Muscle of arm (tissue), 12 donors: ENCODE data around the gene APRT. TPM values are rescaled to one million over a fixed set of nuclear protein-coding genes. Genes with fewer than 3 reads are reported as not detected.
"Not testable (repeated sequence)": the region's sequence is repeated elsewhere in the genome, so short reads cannot be mapped to it uniquely, and the experiment has no call there.

Experiments used
- DNase-seq: peaks from one replicate; pipeline ENCODE4 v3.0.0-alpha.2; 2013
- polyA plus RNA-seq, 12 donors: library from polyadenylated mRNA; unstranded; fragments of 120-200 nt; gene quantifications; one replicate each; pipeline ENCODE4 v1.2.1, GENCODE V29; 2013; ENCODE audit not compliant: insufficient read length in 12 of 12

APRT gene
- polyA plus RNA-seq, 12 donors, result 45.8 to 73.6 (median 56.0) TPM; not detected in 1

DNA sequence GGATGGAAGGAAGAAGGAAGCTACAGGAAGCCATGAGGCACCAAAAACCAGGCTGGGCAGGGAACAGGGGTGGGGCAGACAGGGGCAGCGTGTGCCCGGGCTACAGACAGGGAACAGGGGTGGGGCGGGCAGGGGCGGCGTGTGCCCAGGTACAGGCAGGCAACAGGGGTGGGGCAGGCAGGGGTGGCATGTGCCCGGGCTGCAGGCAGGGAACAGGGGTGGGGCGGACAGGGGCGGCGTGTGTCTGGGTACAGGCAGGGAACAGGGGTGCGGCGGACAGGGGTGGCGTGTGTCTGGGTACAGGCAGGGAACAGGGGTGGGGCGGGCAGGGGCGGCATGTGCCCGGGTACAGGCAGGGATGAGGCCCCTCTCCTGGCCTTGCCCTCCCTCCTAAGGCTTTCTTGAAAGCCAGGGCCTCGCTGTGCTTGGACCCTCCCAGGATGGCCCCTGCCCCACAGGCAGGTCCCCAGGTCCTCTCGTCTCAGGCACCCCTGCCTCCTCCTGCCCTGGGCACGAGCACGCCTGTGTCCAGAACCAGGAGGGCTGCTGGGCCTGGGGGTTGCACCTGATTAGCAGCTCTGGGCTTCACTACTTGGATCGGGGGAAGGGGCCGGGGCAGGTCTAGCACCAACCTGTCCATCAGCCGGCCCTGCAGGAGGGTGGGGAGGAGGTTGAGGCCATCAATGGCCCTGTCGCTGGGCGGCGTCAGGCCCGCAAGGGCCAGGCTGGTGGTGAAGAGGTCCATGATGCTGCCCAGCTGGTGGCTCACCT, 14.5 kb upstream of the APRT start:
- DNase-seq, result no peak

DNA sequence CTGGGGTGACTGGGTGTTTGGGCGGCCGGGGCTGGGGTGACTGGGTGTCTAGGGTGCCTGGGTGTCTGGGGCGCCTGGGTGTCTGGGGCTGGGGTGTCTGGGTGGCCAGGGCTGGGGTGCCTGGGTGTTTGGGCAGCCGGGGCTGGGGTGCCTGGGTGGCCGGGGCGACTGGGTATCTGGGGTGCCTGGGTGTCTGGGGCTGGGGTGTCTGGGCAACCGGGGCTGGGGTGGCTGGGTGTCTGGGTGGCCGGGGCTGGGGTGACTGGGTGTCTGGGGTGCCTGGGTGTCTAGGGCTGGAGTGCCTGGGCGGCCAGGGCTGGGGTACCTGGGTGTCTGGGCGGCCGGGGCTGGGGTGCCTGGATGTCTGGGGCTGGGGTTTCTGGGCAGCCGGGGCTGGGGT, 13.4 kb upstream of the APRT start:
- DNase-seq, result no peak

DNA sequence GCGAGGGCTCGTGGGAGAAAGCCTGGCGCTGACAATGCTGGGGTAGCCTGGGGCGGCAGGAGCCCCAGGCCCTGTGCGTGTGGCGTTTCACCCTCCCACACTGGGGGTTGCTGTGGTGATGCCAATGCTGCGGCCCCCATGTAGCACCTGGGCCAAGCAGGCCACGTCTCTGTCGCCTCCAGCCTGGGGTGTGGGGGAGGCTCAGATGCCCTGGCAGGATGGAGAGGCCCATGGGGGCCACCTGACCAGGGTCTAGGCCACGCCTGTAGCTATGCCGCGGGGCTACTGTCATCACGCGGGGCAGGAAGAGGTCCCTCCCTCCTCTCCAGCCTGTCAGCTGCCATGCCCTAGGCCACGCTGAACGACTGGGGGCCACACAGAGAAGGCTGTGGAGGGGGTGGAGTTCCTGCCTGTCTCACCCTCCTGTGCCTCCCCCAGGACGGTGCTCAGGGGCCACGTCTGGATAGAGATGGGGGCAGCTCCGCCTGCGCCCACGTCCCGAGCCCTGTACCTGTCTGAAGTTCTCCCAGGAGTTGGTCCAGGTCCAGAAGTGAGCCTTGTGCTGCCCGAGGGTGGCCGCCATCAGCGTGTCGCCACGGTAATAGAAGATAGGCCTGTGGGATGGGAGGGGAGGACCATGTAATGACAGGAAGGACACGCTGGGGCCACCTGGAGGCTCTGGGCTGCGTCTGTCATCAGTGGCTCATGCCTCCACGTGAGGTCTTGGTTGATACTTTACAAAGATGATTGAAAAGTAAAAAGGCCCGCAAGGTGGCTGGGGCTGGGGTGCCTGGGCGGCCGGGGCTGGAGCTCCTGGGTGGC, 12.7 kb upstream of the APRT start:
- no peak for DNase-seq

DNA sequence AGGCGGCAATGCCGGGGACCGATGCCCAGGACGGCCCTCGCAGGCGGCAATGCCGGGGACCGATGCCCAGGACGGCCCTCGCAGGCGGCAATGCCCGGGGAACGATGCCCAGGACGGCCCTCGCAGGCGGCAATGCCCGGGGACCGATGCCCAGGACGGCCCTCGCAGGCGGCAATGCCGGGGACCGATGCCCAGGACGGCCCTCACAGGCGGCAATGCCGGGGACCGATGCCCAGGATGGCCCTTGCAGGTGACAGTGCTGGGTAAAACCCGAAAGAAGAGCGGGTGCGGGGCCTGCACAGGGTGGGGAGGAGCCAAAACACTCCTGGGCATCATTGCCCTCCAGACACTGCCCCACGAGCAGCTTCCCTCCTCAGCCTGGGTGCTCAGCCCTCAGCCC, 11.9 kb upstream of the APRT start:
- not testable (repeated sequence) for DNase-seq

DNA sequence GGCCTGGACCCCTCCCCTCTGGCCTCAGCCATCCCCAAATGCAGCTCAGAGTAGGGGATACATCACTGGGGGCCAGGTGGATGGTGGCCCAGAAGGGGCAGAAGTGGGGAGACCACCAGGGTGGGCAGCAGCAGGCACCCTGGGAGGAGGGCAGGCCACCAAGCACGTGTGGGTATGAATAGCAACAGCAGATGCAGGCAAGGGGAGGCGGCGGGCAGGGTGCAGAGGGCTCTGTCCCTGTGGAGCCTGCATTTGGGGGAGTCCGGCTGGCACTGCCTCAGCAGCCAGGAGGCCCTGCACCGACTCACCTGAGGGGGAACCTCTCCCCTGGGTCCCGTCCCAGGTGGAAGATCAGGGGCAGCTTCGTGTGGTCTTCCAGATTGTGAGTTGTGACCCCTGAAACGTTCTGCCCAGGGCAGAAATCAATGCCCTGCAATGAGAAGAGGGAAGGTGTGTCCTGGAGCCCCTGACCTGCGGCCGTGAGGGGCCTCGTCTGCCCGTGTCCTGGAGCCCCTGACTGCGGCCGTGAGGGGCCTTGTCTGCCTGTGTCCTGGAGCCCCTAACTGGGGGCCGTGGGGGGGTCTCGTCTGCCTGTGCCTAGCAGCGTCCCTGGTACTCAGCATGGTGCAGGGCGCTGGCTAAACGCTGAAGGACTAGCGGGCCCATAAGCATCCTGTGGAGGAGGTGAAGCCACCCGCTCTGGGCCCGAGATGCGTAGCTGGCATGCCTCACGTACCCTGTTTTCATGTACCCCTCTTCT, 10.7 kb upstream of the APRT start:
- DNase-seq, result no peak

DNA sequence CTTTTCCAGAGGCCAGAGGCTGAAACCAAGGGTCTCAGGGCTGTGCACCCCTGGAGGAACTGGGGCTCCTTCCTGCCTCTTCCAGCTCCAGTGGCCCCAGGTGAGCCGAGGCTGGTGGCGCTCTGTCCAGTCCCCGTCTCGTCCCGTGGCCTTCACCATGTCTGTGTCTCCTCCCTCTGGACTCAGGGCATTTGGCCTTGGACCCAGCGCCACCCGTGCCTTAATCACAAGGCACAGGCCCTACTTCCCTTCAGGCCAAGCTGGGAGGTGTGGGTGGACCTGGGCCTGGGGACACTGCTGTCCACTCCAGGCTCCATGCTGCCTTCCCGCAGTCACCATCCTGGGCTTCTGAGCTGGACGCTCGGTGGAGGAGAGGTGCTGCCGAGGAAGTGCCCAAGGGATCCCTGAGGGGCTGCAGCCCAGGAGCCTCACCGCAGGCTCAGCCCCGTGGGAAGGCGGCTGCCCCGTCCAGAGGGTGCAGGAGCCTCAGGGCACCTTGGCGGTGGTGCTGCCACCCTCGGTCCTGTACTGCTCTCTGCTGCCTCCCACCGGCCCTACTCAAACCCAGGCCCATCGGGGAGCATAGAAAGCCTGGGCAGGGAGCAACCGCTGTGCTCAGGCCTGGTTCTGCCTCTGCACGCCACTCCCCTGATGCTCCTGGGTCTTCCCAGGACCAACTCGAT, 9.6 kb upstream of the APRT start:
- no peak for DNase-seq

DNA sequence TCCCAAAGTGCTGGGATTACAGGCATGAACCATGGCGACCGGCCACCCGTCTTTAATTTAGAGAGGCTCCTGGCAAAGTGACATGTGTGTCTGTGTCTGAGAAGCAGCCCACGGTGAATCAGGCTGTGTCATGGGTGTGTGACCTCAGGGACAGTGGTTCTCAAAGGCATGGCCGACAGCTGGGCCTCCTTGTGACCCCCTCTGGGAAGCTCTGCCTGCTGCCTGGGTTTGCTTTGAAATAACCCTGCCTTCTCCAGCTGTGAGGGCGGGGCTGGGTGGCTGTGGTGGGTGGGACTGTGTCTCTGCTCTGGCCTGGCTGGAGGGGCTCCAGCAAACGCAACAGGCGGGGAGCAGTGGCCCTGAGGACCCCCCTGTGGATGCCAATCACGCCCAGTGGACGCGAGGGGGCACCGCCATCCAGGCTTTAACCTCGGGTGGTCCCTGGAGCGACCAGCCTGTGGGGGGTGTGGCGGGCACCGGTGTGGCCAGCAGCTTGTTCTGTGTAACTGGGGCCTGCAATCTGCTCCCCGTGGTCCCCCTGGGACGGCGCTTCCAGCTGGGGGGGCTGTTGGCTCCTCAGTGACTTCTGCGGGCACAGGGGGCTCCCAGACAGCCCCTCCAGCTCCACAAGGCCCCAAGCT, 8.8 kb upstream of the APRT start:
- no peak for DNase-seq

DNA sequence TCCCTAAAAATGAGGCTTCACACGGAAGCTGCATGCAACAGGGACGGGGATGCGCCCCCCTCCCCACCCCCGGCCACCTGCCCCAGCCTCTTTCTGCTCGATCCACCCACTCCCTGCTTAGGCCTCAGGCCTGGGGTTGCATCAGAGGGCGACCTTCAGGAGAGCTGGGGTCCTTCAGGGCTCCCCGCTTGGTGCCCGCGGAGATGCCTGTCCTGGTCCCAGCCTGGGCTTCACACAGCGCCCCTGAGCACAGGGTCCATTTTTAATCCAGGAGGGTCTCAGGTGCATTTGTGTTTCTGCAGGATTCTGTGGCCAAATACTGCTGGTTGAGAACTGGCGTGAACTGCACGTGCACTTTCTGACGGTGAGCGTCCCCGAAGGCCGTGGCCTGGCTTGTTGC, 7.4 kb upstream of the APRT start:
- no peak for DNase-seq

DNA sequence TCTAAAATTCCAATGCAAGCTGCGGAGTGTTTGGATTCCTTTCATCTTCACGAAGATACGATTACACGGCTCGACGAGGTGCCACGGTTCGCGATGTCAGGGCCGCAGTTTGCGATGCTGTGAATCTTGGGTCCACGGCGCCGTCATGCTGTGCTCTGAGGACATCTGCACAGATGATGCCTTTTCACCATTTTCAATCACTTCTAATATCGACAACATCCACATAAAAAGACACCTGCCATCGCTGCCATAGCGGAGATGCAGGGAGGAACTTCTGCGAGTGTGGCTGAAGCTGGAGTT, 6.8 kb upstream of the APRT start:
- DNase-seq, result no peak

DNA sequence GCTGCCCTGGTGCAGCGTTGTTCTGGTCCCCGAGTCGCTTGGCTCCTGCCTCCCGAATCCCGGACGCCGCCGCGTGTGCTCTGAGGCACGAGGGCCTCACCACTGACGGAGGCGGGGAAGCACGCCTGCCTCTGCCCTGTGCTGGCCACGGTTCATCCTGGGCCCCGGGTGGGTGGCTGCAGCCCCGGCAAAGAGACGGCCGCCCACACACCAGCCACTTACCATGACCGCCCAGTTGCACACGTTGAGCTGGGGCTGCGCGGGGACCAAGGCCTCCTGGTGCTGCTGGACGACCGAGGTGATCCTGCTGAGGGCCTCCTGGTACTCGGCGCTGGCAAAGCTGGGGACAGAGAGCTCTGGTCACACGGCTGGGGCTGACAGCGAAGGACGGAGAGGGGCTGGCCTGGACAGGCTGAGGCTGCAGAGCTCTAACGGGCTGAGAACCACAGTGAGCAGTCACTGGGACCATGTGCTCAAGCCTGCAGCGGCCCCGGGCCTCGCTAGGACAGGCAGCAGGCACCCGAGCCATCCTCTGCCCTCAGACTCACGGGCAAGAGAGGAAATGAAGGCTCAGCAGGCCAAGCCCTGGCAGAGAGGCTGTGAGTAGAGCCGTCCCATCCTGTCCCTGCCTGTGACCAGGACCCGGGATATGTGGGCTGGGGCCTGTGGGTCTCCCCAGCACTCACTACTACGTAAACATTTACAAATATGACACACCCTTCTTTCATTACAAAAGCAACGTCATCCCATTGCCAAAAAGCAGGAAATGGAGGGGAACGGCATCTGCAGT, 6.3 kb upstream of the APRT start:
- no peak for DNase-seq

DNA sequence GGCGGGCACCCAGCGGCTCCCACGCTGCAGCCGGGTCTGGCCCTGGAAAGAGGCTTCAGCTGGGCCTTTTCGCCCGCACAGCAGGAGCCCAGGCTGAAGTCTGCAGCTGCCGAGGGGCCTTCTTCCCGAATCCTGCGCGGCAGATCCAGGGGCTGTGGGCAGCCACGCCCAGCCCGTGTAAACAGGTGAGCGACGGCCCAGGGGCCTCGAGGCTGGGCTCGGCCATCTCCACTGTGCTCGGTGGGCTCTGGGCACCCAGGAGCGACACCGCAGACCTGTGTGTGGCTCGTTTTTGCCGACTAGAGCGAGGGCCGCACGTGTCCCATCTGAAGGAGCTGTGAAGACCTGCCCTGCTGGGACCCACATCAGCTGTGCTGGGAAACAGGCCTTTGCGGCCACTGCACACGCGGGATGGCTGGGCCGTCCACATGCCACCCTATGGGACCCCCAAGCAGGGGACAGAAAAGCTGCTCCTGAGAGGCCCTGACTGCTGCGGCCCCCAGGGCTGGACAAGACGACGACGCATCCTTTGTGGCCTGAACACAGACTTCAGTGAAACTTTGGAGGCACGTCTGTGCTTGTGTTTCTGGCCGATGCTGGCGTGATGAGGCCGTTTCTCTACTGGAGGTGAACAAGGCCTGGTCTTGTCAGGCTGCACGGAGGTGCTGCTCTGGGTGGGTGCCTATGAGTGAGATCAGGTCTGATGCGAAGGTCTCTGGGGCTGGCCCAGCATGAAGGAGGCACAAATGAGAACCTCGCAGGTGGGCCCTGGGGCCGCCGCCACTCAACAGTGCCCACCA, 5.2 kb upstream of the APRT start:
- no peak for DNase-seq

DNA sequence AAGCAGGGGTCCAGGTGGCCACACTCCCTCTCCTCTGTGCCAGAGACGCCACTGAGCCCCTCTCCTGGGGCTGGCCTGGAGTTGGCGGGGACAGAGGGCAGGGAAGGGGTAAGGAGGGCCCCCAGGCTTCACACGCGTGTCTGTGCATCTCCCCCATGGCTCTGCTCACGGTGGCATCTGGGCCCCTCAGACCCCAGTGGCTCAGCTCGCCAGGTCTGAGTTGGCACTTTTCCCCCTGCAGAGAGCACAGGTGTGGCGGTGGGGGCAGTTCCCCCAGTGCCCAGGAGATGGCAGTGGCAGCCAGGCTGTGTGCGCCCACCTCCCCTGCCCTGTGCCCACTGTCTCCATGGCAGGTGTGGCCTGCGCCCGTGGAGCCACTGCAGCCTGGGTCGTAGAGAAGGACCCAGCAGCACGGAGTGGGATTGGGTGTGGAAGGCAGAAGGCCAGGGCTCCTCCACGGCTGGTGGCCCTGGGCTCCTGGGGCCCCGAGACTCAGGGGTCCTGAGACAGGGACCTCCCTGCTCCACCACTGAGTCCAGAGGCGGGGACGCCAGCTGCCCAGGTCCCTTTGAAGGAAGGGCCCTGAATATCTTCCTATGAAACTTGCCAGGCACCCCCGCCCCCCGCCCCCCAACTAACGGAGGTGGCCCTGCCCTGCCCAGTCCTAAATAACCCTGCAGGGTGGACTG, 4.3 kb upstream of the APRT start:
- DNase-seq, result no peak

DNA sequence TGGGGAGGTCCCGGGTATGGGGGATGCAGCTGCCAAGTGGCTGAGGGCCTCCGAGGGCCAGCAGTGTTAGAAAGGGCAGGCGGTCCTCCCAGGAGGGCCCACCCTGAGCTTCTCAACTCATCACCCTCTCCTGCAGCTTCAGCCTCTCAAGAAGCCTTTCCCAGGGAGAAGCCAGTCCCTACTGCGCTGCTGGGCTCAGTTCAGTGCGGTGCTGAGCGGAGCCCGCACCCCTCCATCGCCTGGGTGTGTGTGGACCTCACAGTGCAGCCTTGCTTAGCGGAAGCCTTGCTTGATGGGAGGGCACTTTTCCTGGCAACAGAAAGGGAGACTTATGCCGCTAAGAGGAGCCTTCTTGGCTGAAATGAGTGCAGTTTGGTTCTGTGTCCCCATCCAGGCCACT, 3.5 kb upstream of the APRT start:
- DNase-seq, result no peak

DNA sequence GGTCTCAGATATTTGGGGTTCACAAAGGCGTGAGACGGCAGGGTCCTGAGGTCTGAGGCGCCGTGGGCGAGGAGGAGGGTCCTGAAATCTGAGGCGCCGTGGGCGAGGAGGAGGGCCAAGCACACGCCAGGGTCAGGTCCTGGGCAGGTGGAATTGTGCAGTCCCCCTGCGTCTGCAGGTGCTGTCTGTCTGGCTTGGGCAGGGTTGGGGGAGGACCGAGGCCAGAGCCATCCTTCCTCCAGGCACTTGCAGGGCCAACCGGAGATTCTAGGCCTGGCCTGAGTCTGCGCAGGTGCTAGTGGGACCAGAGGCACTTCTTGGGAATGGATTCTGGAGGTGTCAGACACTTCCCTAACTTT, 2.4 kb upstream of the APRT start:
- DNase-seq, result no peak

DNA sequence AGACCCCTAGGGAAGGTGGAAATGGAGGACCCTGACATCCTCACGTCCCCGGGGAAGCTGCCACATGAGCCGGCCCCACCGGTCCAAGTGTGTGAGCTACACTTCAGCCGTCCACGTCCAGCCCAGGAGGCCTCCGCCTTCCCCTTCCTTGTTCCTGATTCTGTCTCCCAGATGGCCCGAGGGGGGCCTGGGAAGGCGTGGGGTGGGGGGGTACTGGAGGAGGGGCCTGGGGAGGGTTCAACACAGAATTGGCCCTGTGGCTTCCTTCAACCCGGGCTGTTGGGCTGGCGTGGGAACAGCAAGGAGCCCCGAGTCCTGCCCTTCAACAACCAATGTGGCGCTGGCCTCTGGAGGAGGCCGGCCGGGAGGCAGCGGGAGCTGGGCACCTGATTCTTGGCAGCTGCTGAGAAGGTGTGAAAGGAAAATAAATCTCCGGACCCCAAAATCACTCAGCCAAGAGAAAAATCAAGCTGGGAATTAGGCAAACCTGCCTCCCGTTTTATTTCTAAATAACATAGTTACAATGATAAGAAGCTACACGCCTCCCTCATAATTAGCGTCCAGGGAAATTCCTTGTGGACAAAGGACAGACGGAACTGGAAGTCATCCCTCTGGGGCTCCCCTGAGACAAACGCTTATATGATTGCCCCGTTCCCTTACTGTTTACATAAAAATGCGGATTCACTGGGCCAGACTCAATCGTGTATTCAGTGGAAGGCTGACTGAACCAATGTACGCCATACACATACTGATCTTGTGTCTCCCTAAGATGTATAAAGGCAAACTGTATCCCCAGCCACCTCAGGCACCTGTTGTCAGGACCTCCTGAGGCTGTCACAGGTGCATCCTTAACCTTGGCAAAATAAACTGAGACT, 1.8 kb upstream of the APRT start:
- no peak for DNase-seq

DNA sequence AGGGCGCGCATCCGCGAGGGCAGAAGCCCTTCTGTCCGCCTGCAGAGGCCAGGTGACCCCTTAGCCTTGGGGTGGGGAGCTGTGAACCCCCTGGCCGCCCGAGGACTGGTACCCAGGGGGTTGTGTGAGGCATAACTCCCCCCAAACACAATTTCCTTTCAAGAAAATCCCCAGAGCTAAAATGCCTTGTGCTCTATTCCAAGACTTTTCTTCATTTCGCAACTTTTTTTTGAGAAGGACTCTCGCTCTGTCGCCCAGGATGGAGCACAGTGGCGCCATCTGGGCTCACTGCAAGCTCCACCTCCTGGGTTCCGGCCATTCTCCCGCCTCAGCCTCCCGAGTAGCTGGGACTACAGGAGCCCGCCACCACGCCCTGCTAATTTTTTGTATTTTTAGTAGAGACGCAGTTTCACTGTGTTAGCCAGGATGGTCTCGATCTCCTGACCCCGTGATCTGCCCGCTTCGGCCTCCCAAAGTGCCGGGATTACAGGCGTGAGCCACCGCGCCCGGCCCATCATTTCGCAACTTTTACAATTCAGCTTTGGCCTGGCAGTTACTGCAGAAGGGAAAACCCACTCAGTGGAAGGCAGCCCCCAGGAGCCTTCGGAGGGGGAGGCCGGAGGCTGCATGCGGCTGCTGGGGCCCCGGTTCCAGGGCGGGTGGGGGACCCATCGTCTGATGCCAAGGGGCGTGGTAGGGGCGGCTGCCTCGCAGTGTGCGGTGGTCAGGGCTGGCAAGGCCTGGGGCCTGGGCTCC, 963 bp upstream of the APRT start:
- DNase-seq, result no peak

DNA sequence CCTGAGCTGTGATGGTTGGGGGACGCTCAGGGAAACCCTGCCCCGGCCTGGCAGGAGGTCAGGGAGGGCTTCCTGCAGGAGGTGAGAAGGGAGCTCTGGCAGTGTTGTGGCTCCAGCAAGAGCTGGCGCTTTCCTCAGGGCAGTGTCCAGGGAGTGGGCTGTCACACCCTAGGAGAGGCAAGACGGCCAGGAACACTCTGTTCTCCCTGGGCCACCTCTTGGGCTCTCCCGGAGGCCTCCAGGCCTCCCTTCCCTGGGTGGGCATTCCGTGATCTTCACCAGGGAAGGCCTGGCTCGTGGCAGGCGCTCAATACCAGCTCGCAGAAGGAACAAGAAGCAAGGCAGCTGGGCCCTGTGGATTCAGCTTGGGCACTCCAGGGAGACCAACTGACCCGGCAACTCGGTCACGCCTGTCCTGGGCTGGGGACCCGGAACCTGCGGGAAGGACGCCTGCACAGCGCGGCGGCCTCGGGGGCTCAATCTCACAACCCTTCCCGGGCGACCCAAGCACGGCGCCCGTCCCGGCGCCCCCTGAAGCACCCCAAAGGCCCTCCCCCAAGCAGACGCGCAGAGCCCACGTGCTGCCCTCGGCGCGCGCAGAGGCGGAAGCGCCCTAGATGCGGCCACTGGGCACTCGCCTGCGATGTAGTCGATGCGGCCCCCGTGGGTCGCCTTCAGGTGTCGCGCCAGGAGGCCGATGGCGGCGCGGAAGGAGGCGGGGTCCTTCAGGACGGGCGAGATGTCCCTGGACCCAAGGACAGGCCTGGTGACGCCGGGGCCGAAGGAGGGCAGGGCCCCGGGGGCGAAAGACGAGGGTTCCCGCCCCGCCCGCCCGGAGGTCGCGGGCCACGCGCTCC, 588 bp downstream of the APRT start:
- DNase-seq, result peak; percentile 90
